ENCODE data around the gene MGAT5B.

The MGAT5B gene

GRCh38 chr17:76987486-76988093, 119.4 kb downstream of the MGAT5B start:
- no peak for DNase-seq

DNA sequence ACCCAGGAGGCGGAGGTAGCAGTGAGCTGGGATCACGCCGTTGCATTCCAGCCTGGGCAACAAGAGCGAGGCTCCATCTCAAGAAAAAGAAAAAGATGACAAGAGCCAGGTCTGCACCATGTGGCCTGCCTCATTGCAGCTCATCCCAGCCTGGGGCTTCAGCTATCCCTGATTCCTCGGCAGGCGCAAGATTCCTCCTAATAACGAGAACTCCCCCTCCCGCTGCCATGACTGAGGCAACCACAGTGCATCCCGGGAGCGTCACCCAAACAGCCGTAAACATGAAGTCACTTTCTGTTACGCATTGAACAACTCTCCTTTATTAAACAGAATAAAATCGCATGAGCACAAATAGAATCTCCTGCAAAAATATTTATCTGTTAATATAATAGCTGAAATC, 120.6 kb downstream of the MGAT5B start:
- no peak for DNase-seq

GRCh38 chr17:76989519-76989918, 121.3 kb downstream of the MGAT5B start:
- DNase-seq: no peak

- no peak for DNase-seq
These were observed 124.7 kb downstream of the MGAT5B start for GRCh38 chr17:76992891-76993290.

DNA sequence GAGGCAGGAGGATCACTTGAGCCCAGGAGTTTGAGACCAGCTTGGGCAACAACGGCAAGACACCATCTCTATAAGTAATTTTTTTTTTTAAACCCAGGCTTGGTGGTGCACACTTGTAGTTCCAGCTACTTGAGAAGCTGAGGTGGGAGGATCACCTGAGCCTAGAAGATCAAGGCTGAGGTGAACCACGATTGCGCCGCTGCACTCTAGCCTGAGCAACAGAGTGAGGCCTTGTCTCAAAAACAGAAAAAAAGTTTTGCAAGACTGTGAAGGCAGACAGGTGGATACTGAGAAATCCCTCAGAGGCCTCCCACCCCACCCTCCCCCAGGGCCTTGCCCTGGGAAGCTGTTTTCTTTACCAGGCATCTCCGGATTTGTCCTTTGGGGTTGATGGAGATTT, 125.4 kb downstream of the MGAT5B start:
- DNase-seq: no peak

DNA sequence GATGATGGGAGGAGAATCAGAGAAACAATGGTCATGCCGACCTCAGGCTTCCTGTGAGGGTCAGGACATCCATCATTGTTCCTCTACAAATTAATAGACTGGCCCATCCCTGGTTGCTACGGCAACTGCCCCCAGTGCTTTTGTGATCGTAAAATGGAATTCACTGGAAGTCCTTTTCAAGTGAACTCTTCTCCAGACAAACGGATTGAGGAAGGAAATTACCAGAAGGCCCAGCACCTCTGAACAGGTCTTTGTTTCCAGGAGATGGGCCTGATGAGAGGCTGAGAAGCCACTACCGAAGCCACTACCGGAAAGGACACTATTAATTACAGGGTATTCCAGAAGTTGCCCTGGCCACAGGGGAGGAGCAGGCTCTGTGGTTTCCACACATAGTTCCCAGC, 126.0 kb downstream of the MGAT5B start:
- no peak for DNase-seq

DNA sequence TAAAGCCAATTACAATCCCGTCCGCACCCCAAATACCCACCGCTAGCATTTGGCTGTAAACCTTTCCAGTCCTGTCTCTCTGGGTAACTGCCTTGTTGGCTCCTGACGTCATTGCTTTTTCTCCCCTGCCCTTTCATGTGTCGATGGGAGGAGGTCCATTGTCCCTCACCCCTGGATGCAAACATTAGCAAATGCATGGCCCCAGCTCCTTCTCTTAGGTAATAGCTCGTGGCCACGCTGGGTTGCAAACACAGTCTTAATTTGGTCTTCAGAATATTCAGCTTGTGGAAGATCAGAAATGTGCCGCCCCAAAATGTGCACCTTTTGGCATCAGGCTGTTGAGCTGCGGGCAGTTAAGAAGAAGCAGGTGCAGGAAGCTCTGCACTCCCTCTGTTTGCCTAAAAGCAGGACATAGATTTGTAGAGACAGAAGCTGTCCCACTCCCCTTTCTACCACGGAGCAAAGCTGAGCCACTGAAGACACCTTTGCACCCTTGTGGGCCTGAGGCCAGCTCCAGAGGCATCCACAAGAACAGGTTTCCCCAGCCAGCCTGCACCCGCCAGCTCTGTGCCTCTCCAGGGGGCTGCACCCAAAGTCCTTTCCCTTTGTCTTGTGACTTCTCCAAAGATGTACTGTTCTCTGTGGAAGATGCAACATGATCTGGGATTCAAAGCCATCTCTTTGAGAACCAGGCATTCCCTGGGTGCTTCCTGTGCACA, 127.3 kb downstream of the MGAT5B start:
- no peak for DNase-seq

DNA sequence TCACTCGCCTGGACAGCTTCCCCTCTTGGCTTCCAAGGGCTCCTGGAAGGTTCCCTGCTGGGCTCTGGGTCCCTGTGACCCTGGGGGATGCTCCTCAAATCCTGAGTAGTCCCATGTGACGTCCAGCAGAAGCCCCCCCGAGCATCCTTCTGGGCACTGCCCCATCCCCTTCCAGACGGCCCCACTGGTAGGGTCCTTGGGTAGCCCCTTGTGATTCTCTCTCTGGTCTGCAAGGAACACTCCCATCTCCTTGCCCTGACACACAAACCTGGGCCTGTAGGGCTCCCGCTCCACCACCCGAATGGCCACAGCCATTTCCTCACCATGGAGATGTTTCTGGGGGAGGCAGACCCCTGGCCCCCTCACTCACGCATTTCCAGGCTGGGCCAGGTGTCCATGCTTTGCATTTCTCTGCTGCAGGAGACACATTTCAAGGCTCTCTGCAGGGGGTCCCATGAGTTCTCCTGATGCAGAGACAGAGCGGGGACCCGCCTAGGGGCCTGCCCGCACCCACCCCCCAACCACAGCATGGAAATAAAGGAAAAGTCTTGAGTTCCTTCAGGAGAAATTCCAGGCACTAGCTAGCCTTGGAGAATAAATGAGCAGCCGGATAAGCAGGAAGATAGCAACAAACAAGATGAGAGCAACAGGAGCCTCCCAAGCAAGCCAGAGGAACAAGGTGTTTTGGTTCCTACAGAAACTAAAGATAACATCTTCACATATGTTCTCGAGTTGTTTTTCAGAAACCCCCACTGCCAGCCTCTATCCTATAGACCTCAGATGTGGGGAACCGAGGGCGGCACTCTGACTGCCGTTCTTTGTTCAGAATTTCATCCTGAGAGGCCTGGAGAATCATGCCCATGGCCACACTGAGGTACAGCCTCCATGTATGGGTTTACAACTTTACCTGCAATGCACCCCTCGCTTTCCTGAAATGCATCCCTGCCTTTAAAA, 128.8 kb downstream of the MGAT5B start:
- peak; percentile 21 for DNase-seq

DNA sequence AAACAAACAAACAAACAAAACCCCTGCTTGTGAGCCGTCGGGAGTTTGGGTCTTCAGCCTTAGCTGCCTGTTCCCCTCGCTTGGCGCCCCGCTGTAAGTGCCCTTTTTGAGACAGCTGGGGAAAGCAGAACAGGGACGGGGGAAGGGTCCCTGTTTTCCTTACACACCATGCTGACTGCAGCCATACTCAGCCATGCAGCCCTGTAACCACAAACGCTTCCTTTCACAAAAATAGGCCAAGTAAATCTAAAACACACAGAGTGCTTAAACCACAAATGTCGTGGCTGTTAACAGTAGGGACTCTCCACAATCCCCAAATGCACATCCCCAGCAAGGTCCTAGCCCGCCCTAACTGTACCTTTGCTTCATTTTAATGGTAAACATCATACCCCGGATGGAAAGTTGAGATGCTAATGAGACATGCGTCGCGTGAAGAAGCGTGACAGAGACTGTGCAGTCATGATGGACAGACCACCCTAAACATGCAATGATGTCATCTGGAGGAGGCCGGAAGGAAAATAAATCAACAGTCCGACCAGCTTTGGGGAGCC, 129.9 kb downstream of the MGAT5B start:
- peak; percentile 80 for DNase-seq

DNA sequence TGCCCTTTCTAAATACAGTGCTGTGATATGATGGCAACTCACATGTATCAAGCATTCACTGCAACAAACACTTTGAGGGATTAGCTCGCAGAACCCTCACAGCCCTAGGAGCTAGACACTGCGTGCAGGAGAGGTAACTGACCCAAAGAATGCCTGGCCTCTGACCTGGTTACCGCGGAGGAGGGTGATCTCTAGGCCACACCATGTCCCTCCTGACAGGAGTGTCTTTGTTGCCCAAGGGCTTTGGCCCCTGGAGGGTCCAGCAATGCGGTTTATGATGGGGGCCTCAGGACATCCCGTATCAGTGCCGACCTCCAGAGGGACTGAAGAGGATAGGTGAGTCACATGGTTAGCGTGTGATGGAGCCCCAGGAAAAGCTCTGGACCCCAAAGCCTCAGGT, 130.6 kb downstream of the MGAT5B start:
- DNase-seq: no peak
